Femur (tissue), 1 donor: ENCODE data around the gene CCNQ.
A peak's percentile ranks its signal among the peaks of the same experiment; 100 is the strongest.

Experiments
- DNase-seq: peaks from one replicate; pipeline ENCODE4 v3.0.0-alpha.2; 2017

Gene CCNQ

GRCh38 chrX:153572601-153573000 lies 26.3 kb downstream of the CCNQ start:
- DNase-seq: no peak

- DNase-seq: no peak
Observed at GRCh38 chrX:153571534-153571908, 27.4 kb downstream of the CCNQ start.

DNA sequence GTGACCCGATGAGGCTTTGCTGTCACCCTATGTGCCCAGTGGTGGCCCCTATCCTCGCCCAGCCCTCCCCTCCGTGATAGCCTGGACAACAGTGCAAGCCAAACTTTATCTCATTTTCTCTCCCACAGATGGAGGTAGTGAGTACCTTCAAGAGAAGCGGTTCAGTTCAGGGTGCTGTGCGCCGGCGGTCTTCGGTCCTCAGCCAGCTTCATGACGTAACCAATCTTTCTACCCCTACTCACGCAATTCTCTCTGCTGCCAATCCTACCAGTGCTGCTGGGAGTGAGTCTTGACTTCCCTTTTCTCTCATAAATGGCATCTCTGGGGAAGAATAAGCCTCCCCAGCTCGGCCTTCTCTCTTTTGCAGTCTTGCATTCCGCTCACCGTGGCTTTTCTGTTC lies 29.5 kb downstream of the CCNQ start:
- no peak for DNase-seq

- DNase-seq: no peak
Observed at GRCh38 chrX:153568451-153569011, 30.4 kb downstream of the CCNQ start.

- no peak for DNase-seq
Observed at GRCh38 chrX:153565996-153566580, 32.9 kb downstream of the CCNQ start.

GRCh38 chrX:153564047-153564606 lies 34.8 kb downstream of the CCNQ start:
- no peak for DNase-seq

DNA sequence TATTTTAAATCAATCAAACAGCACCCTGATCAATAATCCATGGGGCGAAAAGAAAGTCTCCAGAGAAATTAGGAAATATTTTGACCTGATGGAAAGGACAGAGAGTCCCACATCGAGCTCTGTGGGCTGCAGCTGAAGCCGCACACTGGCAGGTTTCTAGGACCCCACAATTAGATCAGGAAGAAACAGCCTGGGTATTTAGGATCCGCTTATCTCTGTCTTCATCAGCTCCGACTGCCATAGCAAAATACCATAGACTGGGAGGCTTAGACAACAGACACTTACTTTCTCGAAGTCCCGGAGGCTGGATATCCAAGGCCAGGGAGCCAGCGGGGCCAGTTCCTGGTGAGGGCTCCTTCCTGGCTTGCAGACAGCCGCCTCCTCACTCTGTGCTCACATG lies 36.4 kb downstream of the CCNQ start:
- no peak for DNase-seq

DNA sequence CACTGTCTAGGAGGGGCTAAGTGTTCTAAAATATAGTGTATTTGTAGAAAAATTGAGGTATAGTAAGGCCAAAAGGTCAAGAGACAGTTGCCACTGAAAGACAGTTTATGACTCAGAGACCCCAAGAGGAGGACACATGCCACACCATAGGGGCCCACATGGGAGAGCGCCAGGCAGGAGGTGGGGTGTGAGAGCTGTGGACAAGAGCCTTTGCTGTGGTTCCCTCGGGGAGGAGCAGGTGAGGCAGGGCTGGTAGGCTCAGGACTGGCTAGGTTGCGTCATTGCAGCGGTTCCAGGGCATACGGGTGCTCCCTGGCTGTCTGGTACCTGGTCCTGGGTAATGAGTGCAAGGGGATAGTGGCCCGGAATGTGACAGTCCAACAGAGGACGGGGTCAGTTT lies 37.6 kb downstream of the CCNQ start:
- no peak for DNase-seq

- DNase-seq: no peak
Observed at GRCh38 chrX:153560466-153560865, 38.5 kb downstream of the CCNQ start.

- no peak for DNase-seq
Observed at GRCh38 chrX:153560000-153560399, 38.9 kb downstream of the CCNQ start.

- DNase-seq: no peak
Observed at GRCh38 chrX:153557618-153558355, 41.2 kb downstream of the CCNQ start.

- DNase-seq: no peak
Observed at GRCh38 chrX:153556767-153557166, 42.2 kb downstream of the CCNQ start.

DNA sequence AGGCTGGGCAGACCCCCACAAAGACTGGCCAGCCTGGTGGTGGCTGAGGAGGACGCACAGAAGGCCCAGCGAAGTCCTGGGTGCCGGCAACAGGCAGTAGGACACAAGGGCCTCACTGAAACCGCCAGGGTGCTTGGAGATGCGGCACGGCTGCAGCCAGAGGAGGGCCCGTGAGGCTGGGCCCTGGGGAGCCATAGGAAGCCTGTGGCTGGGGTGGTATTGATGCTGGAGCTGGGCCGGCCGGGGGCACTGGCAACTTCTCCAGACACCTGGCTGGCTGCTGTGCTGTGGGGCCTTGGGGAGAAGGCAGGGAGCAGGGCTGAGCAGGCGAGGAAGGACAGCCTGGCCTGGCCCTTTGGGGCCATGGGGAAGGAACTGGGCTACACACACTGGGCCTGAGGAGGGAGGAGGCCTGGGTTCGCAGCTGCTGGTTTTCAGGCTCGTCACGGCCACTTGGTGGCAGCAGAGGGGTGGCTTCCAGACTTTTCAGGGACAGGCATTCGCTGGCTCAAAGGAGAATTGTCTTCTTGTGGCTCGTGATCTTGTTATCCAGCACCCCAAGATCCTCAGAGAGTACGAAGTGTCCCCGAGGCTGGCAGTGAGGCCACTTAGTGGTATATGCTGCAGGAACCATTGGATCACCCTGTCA lies 44.3 kb downstream of the CCNQ start:
- peak; percentile 76 for DNase-seq

GRCh38 chrX:153551135-153551534 lies 47.8 kb downstream of the CCNQ start:
- no peak for DNase-seq

DNA sequence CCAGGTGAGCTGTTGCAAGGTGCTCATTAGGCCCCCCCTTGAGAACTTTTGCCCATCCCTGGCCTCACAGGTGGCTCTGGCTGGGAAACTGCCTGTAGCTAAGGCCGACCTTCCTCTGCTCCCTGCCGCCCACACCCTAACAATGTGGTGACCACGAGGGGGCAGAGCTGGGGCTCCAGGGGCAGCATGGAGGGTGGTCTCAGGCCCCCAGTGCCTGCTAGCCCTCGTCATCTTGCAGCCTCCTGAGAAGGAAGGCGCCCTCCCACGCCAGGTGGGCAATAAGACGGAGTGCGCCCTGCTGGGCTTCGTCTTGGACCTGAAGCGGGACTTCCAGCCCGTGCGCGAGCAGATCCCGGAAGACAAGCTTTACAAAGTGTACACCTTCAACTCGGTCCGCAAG lies 49.1 kb downstream of the CCNQ start:
- no peak for DNase-seq

- no peak for DNase-seq
Observed at GRCh38 chrX:153549231-153549630, 49.7 kb downstream of the CCNQ start.

DNA sequence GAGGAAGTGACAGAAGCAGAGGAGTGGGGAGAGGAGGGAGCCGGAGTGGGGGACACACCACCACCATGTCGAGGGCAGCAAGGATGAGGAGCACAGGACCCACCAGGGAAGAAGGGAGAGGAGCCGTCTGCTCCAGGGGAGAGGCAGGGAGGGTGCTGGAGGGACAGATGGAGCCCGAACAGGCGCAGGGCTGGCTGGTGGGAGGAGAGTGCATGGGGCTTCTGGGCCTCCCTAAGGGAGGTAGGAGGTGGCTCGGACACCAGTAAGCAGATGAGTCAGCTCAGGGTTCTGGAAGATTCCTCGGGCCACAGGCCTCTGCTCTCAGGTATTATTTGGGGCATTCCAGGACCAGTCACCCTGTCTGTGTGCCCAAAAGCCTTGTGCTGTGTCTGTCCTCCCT lies 51.7 kb downstream of the CCNQ start:
- no peak for DNase-seq

- DNase-seq: no peak
Observed at GRCh38 chrX:153546386-153546785, 52.6 kb downstream of the CCNQ start.

GRCh38 chrX:153544727-153545126 lies 54.2 kb downstream of the CCNQ start:
- DNase-seq: no peak

- DNase-seq: no peak
Observed at GRCh38 chrX:153539979-153540358, 59.0 kb downstream of the CCNQ start.

DNA sequence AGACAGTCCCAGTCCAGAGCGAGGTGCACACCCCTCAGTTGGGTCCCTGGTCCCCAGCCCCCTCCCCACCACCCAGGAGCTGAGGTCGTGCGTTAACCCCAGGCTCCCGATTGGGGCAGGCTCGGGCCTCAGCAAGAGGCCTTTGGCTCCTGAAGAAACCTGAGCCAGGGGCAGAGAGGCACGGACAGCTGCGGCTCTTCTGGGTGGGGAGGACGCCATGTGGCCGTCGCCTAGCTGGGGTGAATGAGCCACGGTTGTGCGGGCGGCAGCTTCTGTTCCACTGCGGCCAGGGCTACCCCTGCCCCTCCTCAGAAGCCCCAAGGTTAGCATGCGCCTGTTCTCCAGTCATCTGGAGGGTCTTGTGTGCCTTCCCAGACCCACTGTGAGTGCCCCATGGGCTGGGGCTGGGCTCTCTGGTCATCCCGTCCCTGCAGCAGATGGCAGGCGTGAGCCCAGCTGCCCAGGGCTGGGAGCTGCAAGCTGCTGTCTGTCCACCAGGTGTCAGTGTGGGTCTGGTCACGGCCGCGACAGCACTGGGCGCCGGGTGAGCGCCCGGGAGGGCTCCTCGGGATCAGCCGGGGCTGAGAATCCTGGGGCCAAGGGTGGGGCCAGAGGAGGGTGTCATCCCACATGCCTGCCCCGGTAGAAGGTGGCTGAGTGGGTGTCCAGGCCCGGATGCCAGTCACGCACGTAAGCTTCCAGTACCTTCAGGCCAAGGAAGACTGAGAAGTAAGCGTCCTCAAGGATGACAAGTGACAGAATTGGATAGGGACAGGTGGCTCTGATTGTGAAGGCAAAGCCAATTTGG lies 59.6 kb downstream of the CCNQ start:
- peak; percentile 73 for DNase-seq

DNA sequence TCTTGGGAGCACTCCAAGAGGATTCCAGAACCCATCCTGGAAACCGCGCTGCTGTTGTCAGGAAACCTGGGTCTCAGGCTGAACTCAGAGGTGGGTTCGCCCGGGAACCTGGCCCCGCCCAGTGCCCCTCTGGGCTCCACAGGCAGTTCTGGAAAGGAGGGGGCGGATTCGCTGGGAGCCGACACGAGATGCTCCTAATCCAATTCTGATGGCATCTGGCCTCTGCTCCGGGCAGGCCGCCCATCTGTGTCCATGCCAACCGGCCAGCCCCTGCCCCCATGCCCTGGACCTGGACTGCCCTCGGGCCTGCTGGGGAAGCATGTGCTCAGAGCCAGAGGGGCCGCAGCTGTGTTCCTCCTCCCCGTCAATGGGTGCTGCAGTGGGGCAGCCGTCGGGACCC lies 60.5 kb downstream of the CCNQ start:
- DNase-seq: no peak
